K562 (cell line): ENCODE measurements around the gene SGMS1. TPM values are rescaled to one million over a fixed set of nuclear protein-coding genes. Genes with fewer than 3 reads are reported as not detected.

Experiments
- CEBPG ChIP-seq, 3 experiments: fragments of 200-800 bp in 1 of 3; sonication (Bioruptor generic) in 1 of 3; sonication (generic) in 1 of 3; formaldehyde crosslinking in 1 of 3; IDR thresholded peaks in 2 of 3; conservative IDR thresholded peaks in 1 of 3; 2 replicates each; pipeline versions ENCODE4 v1.6.1 to v1.8.0; 2016 to 2022; ENCODE audit warnings: missing compliant biosample characterization in 2 of 3, missing genetic modification characterization in 2 of 3, mild to moderate bottlenecking in 1 of 3, missing genetic modification reagents in 1 of 3
- DMBX1 ChIP-seq: fragments of 250-450 bp; sonication (Bioruptor Pico); IDR thresholded peaks from 2 replicates; pipeline ENCODE4 v1.8.0; 2022; ENCODE audit warnings: inconsistent platforms, mild to moderate bottlenecking, moderate library complexity, borderline replicate concordance
- ELF4 ChIP-seq: fragments of 450-650 bp; formaldehyde crosslinking; IDR thresholded peaks from 2 replicates; pipeline ENCODE4 v1.4.0; 2022; ENCODE audit warnings: missing genetic modification characterization
- ESRRA ChIP-seq: fragments of 450-650 bp; IDR thresholded peaks from 2 replicates; pipeline ENCODE4 v1.6.1; 2014; ENCODE audit warnings: low read depth, mild to moderate bottlenecking, moderate library complexity, borderline replicate concordance
- HIVEP1 ChIP-seq: fragments of 250-450 bp; sonication (Bioruptor Pico); IDR thresholded peaks from 2 replicates; pipeline ENCODE4 v1.4.0; 2020; ENCODE audit warnings: mild to moderate bottlenecking
- MCM7 ChIP-seq, 2 experiments: fragments of 450-650 bp; IDR thresholded peaks; 2 replicates each; pipeline ENCODE4 v1.6.1; 2016 to 2018
- PHB2 ChIP-seq: fragments of 450-650 bp; IDR thresholded peaks from 2 replicates; pipeline ENCODE4 v1.6.1; 2017; ENCODE audit warnings: low read depth
- POU5F1 ChIP-seq: fragments of 150-350 bp; IDR thresholded peaks from 2 replicates; pipeline ENCODE4 v1.6.1; 2014; ENCODE audit warnings: borderline replicate concordance, low read length, low read depth, mild to moderate bottlenecking; ENCODE audit not compliant: partially characterized antibody
- TAF15 ChIP-seq: fragments of 200-400 bp; formaldehyde crosslinking; IDR thresholded peaks from 2 replicates; pipeline ENCODE4 v1.6.1; 2017; ENCODE audit warnings: mild to moderate bottlenecking, low read depth, low read length, moderate library complexity
- TAF7 ChIP-seq: fragments of 450-650 bp; IDR thresholded peaks from 2 replicates; pipeline ENCODE4 v1.6.1; 2016; ENCODE audit warnings: missing genetic modification characterization, missing compliant biosample characterization
- ZBTB17 ChIP-seq: fragments of 450-650 bp; formaldehyde crosslinking; IDR thresholded peaks from 2 replicates; pipeline ENCODE4 v1.4.0; 2020; ENCODE audit warnings: mild to moderate bottlenecking
- ZC3H8 ChIP-seq: fragments of 450-650 bp; IDR thresholded peaks from 2 replicates; pipeline ENCODE4 v1.6.1; 2017
- ZFP36 ChIP-seq: fragments of 150-350 bp; IDR thresholded peaks from 2 replicates; pipeline ENCODE4 v1.6.1; 2018; ENCODE audit warnings: low read length, low read depth; ENCODE audit not compliant: partially characterized antibody
- ZNF324 ChIP-seq: fragments of 250-450 bp; sonication (Bioruptor Pico); IDR thresholded peaks from 2 replicates; pipeline ENCODE4 v1.4.0; 2020; ENCODE audit warnings: mild to moderate bottlenecking
- polyA plus RNA-seq, 8 experiments: library from polyadenylated mRNA; depleted of rRNA in 4 of 8; stranded (reverse) in 5 of 8; unstranded in 3 of 8; fragments of >200 nt; fragmentation: Nextera tagmentation in 2 of 8; fragmentation: Illumina TruSeq in 1 of 8; extraction: Ambion mirVana in 2 of 8; extraction: Trizol in 1 of 8; gene quantifications; 2 replicates each; pipeline versions ENCODE4 v1.2.1 to v1.2.3, GENCODE V29; 2011 to 2014; ENCODE audit warnings: inconsistent platforms in 1 of 8, missing spikeins in 1 of 8
- total RNA-seq, 7 experiments: library from RNA; depleted of rRNA in 6 of 7; stranded (reverse); fragments of >200 nt in 6 of 7; fragmentation: Illumina TruSeq in 2 of 7; extraction: Trizol in 2 of 7; gene quantifications; 2 replicates each; pipeline versions ENCODE4 v1.2.1 to v1.2.3, GENCODE V29; 2011 to 2021; ENCODE audit warnings: low replicate concordance in 1 of 7
- TF ChIP-seq, protein P1 (sequence below), 2 experiments: fragments of 200-800 bp in 1 of 2; sonication (Bioruptor generic) in 1 of 2; sonication (generic) in 1 of 2; formaldehyde crosslinking in 1 of 2; IDR thresholded peaks in 1 of 2; conservative IDR thresholded peaks in 1 of 2; 2 replicates each; pipeline versions ENCODE4 v1.5.0 to v1.6.1; 2016 to 2020; ENCODE audit warnings: missing compliant biosample characterization in 1 of 2, missing genetic modification characterization in 1 of 2, missing genetic modification reagents in 1 of 2
- TF ChIP-seq, protein P2 (sequence below): fragments of 450-650 bp; formaldehyde crosslinking; IDR thresholded peaks from 2 replicates; pipeline ENCODE4 v1.4.0; 2020; ENCODE audit warnings: mild to moderate bottlenecking, mixed read lengths
- TF ChIP-seq, protein P3 (sequence below): fragments of 450-650 bp; formaldehyde crosslinking; IDR thresholded peaks from 2 replicates; pipeline ENCODE4 v1.4.0; 2022; ENCODE audit warnings: missing genetic modification characterization
- TF ChIP-seq, protein P4 (sequence below): sonication (generic); formaldehyde crosslinking; IDR thresholded peaks from 2 replicates; pipeline ENCODE4 v1.5.0; 2020; ENCODE audit warnings: missing genetic modification reagents

Gene SGMS1
- total and polyA plus RNA-seq, 9 of the 15 experiments (the other 6 are each of a cell fraction or from before 2014, with no cell fraction given) = 22.6 to 232 (median 82.2) TPM

DNA sequence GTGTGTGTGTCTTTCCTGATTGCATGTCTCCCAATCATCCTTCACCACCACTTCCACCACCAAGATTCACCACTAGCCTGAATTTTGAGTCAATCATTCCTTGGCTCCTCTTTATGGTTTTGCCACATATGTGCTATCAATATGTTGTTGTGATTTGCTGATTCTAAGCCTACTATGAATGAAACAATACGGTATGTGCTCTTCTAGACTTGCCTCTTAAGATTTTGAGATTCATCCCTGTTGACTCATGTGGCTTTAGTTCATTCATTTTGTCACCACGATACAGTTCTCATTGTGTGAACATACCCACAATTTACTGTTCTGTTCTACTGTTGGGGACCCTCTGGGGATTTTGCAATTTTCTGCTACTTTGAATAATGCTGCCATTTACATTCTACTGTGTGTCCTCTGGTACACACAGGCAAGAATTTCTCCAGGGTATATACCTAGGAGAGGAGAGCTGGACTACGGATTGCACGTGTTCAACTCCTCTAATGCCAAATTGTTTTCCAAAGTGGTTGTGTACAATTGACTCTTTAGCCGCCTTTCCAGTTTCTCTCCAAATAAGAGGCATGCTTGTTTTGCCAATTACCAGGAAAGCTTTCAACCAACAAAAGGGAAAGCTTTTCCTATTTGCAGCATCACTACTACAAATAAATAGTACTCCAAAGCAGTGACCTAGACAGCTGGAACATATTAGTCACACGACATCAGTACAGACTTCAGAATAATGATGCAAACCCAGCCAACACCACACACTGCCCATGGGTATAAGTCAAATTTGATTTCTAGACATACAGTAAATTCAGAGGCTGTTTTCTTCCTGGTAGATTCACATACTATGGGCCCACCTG lies 30.0 kb downstream of the SGMS1 start (continued):
- TF ChIP-seq TAF15 (no peak), PHB2 (no peak), CEBPG (CRISPR knock-in tag; IDR thresholded peaks at IDR 0.05) (peak; percentile 87), CEBPG (tag; conservative IDR thresholded peaks at IDR 0.05 in 1 of 2, IDR thresholded peaks at IDR 0.05 in 1 of 2) (peak in 1 of 2 experiments; percentile 87; a peak in 2 of 4 replicates), ELF4 (CRISPR knock-in tag) (no peak), ZFP36 (no peak), ZC3H8 (no peak), POU5F1 (no peak), ZBTB17 (CRISPR knock-in tag) (no peak), DMBX1 (CRISPR knock-in tag) (no peak), TAF7 (tag) (no peak), ESRRA (no peak), ZNF324 (CRISPR knock-in tag) (no peak), MCM7 (IDR thresholded peaks at IDR 0.05) (no peak), HIVEP1 (no peak)
- TF ChIP-seq, protein P1, sequence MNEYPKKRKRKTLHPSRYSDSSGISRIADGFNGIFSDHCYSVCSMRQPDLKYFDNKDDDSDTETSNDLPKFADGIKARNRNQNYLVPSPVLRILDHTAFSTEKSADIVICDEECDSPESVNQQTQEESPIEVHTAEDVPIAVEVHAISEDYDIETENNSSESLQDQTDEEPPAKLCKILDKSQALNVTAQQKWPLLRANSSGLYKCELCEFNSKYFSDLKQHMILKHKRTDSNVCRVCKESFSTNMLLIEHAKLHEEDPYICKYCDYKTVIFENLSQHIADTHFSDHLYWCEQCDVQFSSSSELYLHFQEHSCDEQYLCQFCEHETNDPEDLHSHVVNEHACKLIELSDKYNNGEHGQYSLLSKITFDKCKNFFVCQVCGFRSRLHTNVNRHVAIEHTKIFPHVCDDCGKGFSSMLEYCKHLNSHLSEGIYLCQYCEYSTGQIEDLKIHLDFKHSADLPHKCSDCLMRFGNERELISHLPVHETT (CRISPR knock-in tag; conservative IDR thresholded peaks at IDR 0.05 in 1 of 2, IDR thresholded peaks at IDR 0.05 in 1 of 2) = no peak
- TF ChIP-seq, protein P2, sequence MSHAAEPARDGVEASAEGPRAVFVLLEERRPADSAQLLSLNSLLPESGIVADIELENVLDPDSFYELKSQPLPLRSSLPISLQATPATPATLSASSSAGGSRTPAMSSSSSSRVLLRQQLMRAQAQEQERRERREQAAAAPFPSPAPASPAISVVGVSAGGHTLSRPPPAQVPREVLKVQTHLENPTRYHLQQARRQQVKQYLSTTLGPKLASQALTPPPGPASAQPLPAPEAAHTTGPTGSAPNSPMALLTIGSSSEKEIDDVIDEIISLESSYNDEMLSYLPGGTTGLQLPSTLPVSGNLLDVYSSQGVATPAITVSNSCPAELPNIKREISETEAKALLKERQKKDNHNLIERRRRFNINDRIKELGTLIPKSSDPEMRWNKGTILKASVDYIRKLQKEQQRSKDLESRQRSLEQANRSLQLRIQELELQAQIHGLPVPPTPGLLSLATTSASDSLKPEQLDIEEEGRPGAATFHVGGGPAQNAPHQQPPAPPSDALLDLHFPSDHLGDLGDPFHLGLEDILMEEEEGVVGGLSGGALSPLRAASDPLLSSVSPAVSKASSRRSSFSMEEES = no peak
- TF ChIP-seq, protein P3, sequence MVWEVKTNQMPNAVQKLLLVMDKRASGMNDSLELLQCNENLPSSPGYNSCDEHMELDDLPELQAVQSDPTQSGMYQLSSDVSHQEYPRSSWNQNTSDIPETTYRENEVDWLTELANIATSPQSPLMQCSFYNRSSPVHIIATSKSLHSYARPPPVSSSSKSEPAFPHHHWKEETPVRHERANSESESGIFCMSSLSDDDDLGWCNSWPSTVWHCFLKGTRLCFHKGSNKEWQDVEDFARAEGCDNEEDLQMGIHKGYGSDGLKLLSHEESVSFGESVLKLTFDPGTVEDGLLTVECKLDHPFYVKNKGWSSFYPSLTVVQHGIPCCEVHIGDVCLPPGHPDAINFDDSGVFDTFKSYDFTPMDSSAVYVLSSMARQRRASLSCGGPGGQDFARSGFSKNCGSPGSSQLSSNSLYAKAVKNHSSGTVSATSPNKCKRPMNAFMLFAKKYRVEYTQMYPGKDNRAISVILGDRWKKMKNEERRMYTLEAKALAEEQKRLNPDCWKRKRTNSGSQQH (CRISPR knock-in tag) = no peak
- TF ChIP-seq, protein P4, sequence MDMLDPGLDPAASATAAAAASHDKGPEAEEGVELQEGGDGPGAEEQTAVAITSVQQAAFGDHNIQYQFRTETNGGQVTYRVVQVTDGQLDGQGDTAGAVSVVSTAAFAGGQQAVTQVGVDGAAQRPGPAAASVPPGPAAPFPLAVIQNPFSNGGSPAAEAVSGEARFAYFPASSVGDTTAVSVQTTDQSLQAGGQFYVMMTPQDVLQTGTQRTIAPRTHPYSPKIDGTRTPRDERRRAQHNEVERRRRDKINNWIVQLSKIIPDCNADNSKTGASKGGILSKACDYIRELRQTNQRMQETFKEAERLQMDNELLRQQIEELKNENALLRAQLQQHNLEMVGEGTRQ (CRISPR knock-in tag) = no peak
